Glutamatergic neuron (in vitro differentiated cells): ENCODE measurements around the gene KLHL22. TPM values are rescaled to one million over a fixed set of nuclear protein-coding genes. Genes with fewer than 3 reads are reported as not detected.

Experiments
- DNase-seq: peaks from one replicate; pipeline ENCODE4 v3.0.0; 2022
- H3K27ac Mint-ChIP-seq: one replicate; pipeline ENCODE4 v1.8.0; 2020; ENCODE audit warnings: mild to moderate bottlenecking, mixed read lengths, inconsistent platforms; ENCODE audit not compliant: unreplicated experiment
- H3K27me3 Mint-ChIP-seq: one replicate; pipeline ENCODE4 v1.8.0; 2020; ENCODE audit warnings: mild to moderate bottlenecking, moderate library complexity, mixed read lengths, inconsistent platforms; ENCODE audit not compliant: unreplicated experiment
- H3K36me3 Mint-ChIP-seq: one replicate; pipeline ENCODE4 v1.8.0; 2020; ENCODE audit warnings: mild to moderate bottlenecking, mixed read lengths, inconsistent platforms; ENCODE audit not compliant: unreplicated experiment
- H3K4me1 Mint-ChIP-seq: one replicate; pipeline ENCODE4 v1.8.0; 2020; ENCODE audit warnings: mild to moderate bottlenecking, low read depth, mixed read lengths, inconsistent platforms; ENCODE audit not compliant: unreplicated experiment
- H3K4me3 Mint-ChIP-seq: one replicate; pipeline ENCODE4 v1.8.0; 2020; ENCODE audit warnings: mild to moderate bottlenecking, mixed read lengths, inconsistent platforms; ENCODE audit not compliant: unreplicated experiment
- H3K9me3 Mint-ChIP-seq: one replicate; pipeline ENCODE4 v1.8.0; 2020; ENCODE audit warnings: mild to moderate bottlenecking, moderate library complexity, mixed read lengths, inconsistent platforms; ENCODE audit not compliant: unreplicated experiment
- CTCF ChIP-seq: fragments of 200-600 bp; sonication (generic); IDR thresholded peaks from one replicate; pipeline ENCODE4 v1.5.0; 2021; ENCODE audit not compliant: partially characterized antibody, unreplicated experiment
- total RNA-seq: library from RNA; stranded (reverse); fragmentation: NEBNext Ultra II Directional; extraction: Animal tissue kit (Norgen Biotek cat#: 25700); gene quantifications from one replicate; pipeline ENCODE4 v1.2.1, GENCODE V29; 2021; ENCODE audit not compliant: unreplicated experiment

Gene KLHL22
- total RNA-seq, 1 donor from 2014 or later: 20.2 TPM

GRCh38 chr22:20400606-20401375 lies 94.8 kb downstream of the KLHL22 start:
- H3K27ac Mint-ChIP-seq: no peak overlapping the region
- peaks cover 6% of the 10 kb centered on the region for H3K36me3 Mint-ChIP-seq
- peaks cover 6% of the 10 kb centered on the region for H3K27me3 Mint-ChIP-seq
- peaks cover 13% of the 10 kb centered on the region for H3K4me1 Mint-ChIP-seq
- H3K4me3 Mint-ChIP-seq: no peak overlapping the region
- no peak for TF ChIP-seq CTCF
- no peak for DNase-seq
- H3K9me3 Mint-ChIP-seq: peaks cover 2% of the 10 kb centered on the region

- peaks cover 6% of the 10 kb centered on the region for H3K27me3 Mint-ChIP-seq
- peaks cover 19% of the 10 kb centered on the region for H3K4me1 Mint-ChIP-seq
- no peak overlapping the region for H3K4me3 Mint-ChIP-seq
- TF ChIP-seq CTCF: no peak
- DNase-seq: no peak
- peaks cover 3% of the 10 kb centered on the region for H3K9me3 Mint-ChIP-seq
- peaks cover 6% of the 10 kb centered on the region for H3K36me3 Mint-ChIP-seq
- no peak overlapping the region for H3K27ac Mint-ChIP-seq
These were observed 95.6 kb downstream of the KLHL22 start for GRCh38 chr22:20399866-20400605.

GRCh38 chr22:20398420-20398819 lies 97.2 kb downstream of the KLHL22 start:
- H3K27ac Mint-ChIP-seq: no peak overlapping the region
- DNase-seq: no peak
- peaks cover 4% of the 10 kb centered on the region for H3K36me3 Mint-ChIP-seq
- no peak for TF ChIP-seq CTCF
- H3K4me1 Mint-ChIP-seq: peaks cover 24% of the 10 kb centered on the region
- no peak overlapping the region for H3K4me3 Mint-ChIP-seq
- peaks cover 5% of the 10 kb centered on the region for H3K9me3 Mint-ChIP-seq
- H3K27me3 Mint-ChIP-seq: peaks cover 6% of the 10 kb centered on the region

DNA sequence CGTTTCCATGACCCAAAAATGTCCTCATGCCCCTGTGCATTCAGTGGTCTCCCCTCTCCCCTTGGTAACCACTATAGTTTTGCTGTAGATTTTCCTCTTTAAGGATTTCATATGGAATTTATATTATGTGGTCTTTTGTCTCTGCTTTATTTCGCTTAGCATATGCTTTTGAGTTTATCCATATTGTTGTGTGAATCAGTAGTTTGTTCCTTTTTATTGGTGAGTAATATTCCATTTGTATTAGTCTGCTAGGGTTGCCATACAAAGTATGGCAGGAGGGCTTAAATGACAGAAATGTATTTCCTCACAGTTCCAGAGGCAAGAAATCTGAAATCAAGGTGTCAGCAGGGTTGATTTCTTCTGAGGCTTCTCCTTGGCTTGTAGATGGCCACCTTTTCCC lies 98.1 kb downstream of the KLHL22 start:
- peaks cover 5% of the 10 kb centered on the region for H3K9me3 Mint-ChIP-seq
- DNase-seq: no peak
- TF ChIP-seq CTCF: no peak
- H3K27me3 Mint-ChIP-seq: peaks cover 8% of the 10 kb centered on the region
- no peaks in the 10 kb centered on the region for H3K36me3 Mint-ChIP-seq
- no peak overlapping the region for H3K27ac Mint-ChIP-seq
- H3K4me3 Mint-ChIP-seq: no peak overlapping the region
- peaks cover 24% of the 10 kb centered on the region for H3K4me1 Mint-ChIP-seq

- DNase-seq: no peak
- Mint-ChIP-seq H3K4me3 (peak overlapping the region; percentile 94), H3K4me1 (peaks cover 24% of the 10 kb centered on the region), H3K27ac (no peak overlapping the region), H3K36me3 (no peaks in the 10 kb centered on the region), H3K27me3 (peaks cover 6% of the 10 kb centered on the region), H3K9me3 (peaks cover 5% of the 10 kb centered on the region)
- no peak for TF ChIP-seq CTCF
These were observed 99.0 kb downstream of the KLHL22 start for GRCh38 chr22:20396639-20397038.
